ENCODE data around the gene DHRSX.
"Not testable (repeated sequence)": the region's sequence is repeated elsewhere in the genome, so short reads cannot be mapped to it uniquely, and the experiment has no call there.

DHRSX gene

GRCh38 chrX:2471641-2472040 lies 29.1 kb downstream of the DHRSX start:
- no peak for DNase-seq

GRCh38 chrX:2471126-2471525 lies 29.6 kb downstream of the DHRSX start:
- not testable (repeated sequence) for DNase-seq

DNA sequence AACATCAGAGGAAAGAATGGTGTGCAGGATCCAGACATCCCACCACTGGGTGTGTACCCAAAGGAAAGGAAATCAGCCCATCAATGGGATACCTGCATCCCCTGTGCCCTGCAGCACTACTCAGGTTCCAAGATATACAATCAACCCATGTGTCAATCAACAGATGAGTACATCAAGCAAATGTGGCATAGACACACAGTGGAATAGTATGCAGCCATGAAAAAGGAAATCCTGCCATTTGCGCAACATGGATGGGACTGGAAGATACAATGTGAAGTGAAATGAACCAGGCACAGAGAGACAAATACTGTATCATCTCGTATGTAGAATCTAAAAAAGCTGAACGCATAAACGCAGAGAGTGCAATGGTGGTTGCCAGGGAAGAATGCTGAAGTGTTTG lies 30.9 kb downstream of the DHRSX start:
- DNase-seq, result not testable (repeated sequence)

GRCh38 chrX:2469196-2469685 lies 31.5 kb downstream of the DHRSX start:
- no peak for DNase-seq

- DNase-seq, result no peak
Observed at GRCh38 chrX:2468261-2469195, 32.2 kb downstream of the DHRSX start.

DNA sequence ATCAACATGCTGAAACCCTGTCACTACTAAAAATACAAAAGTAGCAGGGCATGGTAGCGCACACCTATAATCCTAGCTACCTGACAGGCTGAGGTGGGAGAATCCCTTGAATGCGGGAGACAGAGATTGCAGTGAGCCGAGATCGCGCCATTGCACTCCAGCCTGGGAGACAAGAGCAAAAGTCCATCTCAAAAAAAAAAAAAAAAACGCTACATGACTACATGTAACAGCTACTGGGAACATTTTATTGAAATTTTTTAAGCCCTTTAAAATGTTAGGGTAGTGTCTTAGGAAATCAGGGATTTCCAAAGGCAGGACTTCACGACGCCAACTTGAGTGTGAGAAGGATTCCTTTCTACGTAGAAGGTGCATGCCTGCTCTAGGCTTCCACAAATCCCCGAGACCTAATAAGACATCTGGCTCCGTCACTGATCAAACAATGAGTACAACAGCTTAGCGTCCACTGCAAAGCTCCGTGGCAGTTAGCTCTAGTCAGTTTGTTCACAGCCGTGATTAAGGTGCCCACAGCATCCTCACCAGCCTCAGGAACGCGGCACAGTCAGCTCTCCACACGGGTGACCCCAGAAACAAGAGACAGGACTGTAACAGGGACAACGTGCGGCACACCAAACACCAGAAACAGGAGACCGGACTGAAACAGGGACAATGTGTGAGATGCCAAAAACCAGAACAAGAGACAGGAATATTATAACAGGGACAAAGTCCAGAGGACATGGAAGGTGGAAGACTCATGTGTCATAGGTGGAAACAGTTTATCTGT lies 33.7 kb downstream of the DHRSX start:
- DNase-seq, result no peak

GRCh38 chrX:2464677-2465166 lies 36.1 kb downstream of the DHRSX start:
- DNase-seq, result no peak

DNA sequence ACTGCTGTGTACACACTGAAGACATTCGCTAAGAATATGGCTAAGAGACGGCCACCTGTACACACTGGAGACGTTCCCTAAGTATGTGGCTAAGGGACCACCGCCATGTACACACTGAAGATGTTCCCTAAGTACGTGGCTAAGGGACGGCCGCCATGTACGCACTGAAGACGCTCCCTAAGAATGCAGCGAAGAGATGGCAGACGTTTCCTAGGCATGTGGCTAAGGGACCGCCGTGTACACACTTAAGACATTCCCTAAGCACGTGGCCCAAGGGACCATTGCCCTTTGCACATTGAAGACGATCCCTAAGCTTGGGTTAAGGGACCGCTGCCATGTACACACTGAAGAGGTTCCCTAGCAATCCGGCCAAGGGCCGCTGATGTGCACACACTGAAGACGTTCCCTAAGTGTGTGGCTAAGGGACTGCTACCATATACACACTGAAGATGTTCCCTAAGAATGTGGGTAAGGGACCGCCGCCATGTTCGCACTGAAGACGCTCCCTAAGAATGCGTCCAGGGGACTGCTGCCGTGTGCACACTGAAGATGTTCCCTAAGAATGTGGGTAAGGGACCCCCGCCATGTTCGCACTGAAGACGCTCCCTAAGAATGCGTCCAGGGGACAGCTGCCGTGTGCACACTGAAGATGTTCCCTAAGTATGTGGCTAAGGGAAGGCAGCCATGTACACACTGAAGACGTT lies 36.7 kb downstream of the DHRSX start:
- no peak for DNase-seq

- DNase-seq, result not testable (repeated sequence)
Observed at GRCh38 chrX:2463481-2463880, 37.3 kb downstream of the DHRSX start.

GRCh38 chrX:2462780-2463179 lies 38.0 kb downstream of the DHRSX start:
- DNase-seq, result no peak

GRCh38 chrX:2462074-2462473 lies 38.7 kb downstream of the DHRSX start:
- no peak for DNase-seq

GRCh38 chrX:2461711-2462016 lies 39.1 kb downstream of the DHRSX start:
- no peak for DNase-seq

GRCh38 chrX:2460821-2461710 lies 39.7 kb downstream of the DHRSX start:
- DNase-seq, result not testable (repeated sequence)

DNA sequence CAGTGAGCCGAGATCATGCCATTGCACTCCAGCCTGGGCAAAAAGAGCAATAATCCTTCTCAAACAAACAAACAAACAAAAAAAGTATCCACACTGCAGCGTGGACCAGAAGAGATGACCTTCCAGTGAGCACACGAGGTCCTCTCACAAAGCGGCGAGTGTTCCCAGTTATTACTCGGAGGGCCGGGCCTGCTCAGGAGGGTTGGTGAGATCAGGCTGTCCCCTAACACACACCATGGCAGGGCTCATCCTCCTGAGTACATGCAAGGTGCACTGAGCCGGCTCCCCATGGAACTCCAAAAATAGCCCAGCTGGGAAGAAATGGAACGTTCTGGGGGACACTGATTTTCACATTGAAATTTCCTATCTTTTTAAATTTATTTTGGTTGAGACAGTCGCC lies 40.7 kb downstream of the DHRSX start:
- DNase-seq, result not testable (repeated sequence)

DNA sequence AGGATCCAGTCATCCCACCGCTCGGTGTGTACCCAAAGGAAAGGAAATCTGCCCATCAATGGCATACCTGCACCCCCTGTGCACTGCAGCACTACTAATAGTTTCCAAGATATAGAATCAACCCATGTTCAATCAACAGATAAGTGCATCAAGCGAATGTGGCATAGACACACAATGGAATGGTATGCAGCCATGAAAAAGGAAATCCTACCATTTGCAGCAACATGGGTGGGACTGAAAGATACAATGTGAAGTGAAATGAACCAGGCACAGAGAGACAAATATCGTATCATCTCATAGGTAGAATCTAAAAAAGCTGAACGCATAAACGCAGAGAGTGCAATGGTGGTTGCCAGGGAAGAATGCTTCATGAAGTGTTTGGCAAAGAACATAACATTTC lies 42.5 kb downstream of the DHRSX start:
- no peak for DNase-seq

- no peak for DNase-seq
Observed at GRCh38 chrX:2457289-2458133, 43.3 kb downstream of the DHRSX start.

DNA sequence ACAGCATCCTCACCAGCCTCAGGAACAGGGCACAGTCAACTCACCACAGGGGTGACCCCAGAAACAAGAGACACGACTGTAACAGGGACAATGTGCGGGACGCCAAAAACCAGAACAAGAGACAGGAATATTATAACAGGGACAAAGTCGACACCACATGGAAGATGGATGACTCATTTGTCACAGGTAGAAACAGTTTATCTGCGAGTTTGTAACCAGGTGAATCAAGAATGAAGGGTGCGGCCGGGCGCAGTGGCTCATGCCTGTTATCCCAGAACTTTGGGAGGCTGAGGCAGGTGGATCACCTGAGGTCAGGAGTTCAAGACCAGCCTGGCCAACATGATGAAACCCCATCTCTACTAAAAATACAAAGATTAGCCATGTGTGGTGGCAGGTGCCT lies 44.7 kb downstream of the DHRSX start:
- not testable (repeated sequence) for DNase-seq

- DNase-seq, result not testable (repeated sequence)
Observed at GRCh38 chrX:2454620-2455019, 46.2 kb downstream of the DHRSX start.

DNA sequence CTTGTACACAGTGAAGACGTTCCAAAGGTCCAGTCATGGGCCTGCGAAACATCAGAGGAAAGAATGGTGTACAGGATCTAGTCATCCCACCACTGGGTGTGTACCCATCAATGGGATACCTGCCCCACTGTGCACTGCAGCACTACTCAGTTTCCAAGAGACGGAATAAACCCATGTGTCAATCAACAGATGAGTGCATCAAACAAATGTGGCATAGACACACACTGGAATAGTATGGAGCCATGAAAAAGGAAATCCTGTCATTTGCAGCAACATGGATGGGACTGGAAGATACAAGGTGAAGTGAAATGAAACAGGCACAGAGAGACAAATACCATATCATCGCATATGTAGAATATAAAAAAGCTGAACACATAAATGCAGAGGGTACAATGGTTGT lies 48.0 kb downstream of the DHRSX start:
- no peak for DNase-seq

DNA sequence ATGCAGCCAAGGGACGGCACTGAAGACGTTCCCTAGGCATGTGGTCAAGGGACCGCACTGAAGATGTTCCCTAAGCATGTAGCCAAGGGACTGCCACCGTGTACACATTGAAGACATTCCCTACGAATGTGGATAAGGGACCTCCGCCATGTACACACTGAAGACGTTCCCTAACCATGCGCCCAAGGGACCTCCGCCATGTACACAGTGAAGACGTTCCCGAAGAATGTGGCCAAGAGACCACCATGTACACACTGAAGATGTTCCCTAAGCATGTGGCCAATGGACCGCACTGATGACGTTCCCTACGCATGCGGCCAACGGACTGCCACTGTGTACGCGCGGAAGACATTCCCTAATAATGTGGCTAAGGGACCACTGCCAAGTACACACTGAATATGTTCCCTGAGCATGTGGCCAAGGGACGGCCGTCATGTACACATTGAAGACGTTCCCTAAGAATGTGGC lies 48.4 kb downstream of the DHRSX start:
- DNase-seq, result no peak
